Bronchial epithelial cell (primary cell): ENCODE measurements around the gene ICAM4. TPM values are rescaled to one million over a fixed set of nuclear protein-coding genes. Genes with fewer than 3 reads are reported as not detected.
A peak's percentile ranks its signal among the peaks of the same experiment; 100 is the strongest.

Experiments
- DNase-seq: peaks from one replicate; pipeline ENCODE4 v3.0.0-alpha.2; 2010; ENCODE audit warnings: low read depth
- FAIRE-seq: peaks from 2 replicates; lab custom pipeline; 2011; peaks lifted over from hg19 to GRCh38; lab: Jason Lieb, UNC
- H3K27me3 ChIP-seq: 2 replicates; pipeline ENCODE4 v1.5.1; 2011; ENCODE audit warnings: low read length; ENCODE audit not compliant: control insufficient read depth, insufficient read depth
- H3K36me3 ChIP-seq: 2 replicates; pipeline ENCODE4 v1.5.1; 2011; ENCODE audit warnings: low read length; ENCODE audit not compliant: control insufficient read depth, insufficient read depth
- H3K4me3 ChIP-seq: 2 replicates; pipeline ENCODE4 v1.5.1; 2011; ENCODE audit warnings: mild to moderate bottlenecking, low read depth, low read length, control low read depth
- CTCF ChIP-seq: IDR thresholded peaks from 2 replicates; pipeline ENCODE4 v1.5.1; 2011; ENCODE audit warnings: mild to moderate bottlenecking, moderate library complexity, low read length, control low read depth, inconsistent platforms; ENCODE audit not compliant: insufficient read depth, severe bottlenecking
- total RNA-seq: library from RNA; depleted of rRNA; stranded (reverse); fragments of >200 nt; gene quantifications from 2 replicates; pipeline ENCODE4 v1.2.1, GENCODE V29; 2014

The ICAM4 gene
- total RNA-seq, 1 donor from 2014 or later, result 10.8 TPM

GRCh38 chr19:10294368-10294697 lies 7.6 kb downstream of the ICAM4 start:
- TF ChIP-seq CTCF, result no peak
- Histone ChIP-seq H3K36me3 (peaks cover 14% of the 10 kb centered on the region), H3K27me3 (no peaks in the 10 kb centered on the region), H3K4me3 (no peak overlapping the region)
- FAIRE-seq (no peak), DNase-seq (no peak)

GRCh38 chr19:10295305-10295846 lies 8.6 kb downstream of the ICAM4 start:
- FAIRE-seq (no peak), DNase-seq (no peak)
- peaks cover 14% of the 10 kb centered on the region for H3K36me3 ChIP-seq
- no peaks in the 10 kb centered on the region for H3K27me3 ChIP-seq
- no peak overlapping the region for H3K4me3 ChIP-seq
- TF ChIP-seq CTCF, result no peak

DNA sequence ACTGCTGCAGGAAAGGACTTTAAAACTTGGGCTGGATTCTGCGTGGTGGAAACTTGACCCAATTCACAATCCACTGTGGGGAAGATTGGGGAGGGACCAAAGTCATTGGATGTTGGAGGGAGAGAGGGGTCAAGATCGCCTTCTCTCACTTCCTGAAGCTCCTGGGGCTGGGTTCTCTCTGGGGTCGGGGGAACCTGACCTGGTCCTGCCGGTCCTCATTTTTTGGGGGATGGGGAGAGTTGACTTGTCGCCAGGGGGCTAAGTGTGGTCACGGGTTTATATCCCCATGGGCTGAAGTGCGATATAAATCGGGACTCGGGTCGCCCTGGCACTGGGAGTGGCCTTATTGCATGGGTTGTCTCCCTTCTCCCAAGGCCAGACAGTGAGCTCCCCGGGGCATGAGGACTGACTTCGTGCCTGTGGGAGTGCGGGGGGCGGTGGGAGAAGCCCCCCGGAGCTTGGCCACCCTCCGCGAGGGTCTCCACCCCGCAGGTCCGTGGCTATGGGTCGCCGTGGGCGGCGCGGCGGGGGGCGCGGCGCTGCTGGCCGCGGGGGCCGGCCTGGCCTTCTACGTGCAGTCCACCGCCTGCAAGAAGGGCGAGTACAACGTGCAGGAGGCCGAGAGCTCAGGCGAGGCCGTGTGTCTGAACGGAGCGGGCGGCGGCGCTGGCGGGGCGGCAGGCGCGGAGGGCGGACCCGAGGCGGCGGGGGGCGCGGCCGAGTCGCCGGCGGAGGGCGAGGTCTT lies 9.3 kb downstream of the ICAM4 start:
- peaks cover 14% of the 10 kb centered on the region for H3K36me3 ChIP-seq
- FAIRE-seq (no peak), DNase-seq (no peak)
- H3K27me3 ChIP-seq, result no peaks in the 10 kb centered on the region
- no peak overlapping the region for H3K4me3 ChIP-seq
- no peak for TF ChIP-seq CTCF

DNA sequence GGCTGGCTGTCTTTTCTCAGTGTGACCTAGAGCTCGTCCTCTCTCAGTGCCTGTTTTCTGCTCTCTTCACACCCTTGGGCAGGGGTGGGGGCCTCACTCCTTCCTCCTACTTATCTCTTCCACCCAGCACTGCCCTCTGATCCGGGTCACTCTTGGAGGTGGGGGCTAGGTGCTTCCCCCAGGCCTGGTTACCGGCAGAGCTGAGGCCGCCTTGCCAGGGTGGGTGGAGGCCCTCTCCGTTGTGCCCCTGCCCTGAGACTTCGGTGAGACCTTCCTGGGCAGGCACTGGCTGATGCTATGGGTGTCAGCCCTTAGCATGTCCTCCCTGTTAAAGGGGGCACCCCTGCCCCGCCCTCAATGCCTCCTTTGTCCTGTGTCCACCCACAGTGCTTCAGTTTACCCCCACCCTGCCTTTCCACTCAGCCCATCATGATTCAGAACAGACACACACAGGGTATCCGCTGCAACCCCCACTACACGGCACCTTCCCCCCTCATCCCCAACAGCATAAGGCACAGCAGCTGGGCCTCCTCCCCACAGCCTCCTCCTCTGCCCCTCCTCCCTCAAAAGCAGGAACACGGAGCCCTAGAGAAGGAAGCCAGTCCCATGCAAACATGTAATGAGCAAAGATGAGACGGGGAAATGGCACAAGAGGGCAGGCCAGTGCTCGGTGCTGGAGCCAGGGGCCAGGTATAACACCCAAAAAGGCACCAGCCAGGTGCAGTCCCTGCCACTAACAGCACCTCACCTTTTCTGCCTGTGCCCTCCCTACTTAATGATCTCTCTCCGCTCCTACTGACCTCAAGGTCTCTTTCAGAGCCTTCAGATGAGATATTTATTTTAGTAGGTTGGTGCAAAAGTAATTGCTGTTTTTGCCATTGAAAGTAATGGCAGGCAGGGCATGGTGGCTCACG lies 13.0 kb downstream of the ICAM4 start:
- no peak overlapping the region for H3K4me3 ChIP-seq
- no peaks in the 10 kb centered on the region for H3K36me3 ChIP-seq
- TF ChIP-seq CTCF, result no peak
- DNase-seq (no peak), FAIRE-seq (no peak)
- H3K27me3 ChIP-seq, result no peaks in the 10 kb centered on the region

GRCh38 chr19:10305139-10305806 lies 18.5 kb downstream of the ICAM4 start:
- no peak overlapping the region for H3K4me3 ChIP-seq
- peak; percentile 49 for DNase-seq
- no peak for FAIRE-seq
- H3K36me3 ChIP-seq, result no peaks in the 10 kb centered on the region
- no peak for TF ChIP-seq CTCF
- no peaks in the 10 kb centered on the region for H3K27me3 ChIP-seq
